HG03139 (cell line): ENCODE results near the gene CHD5.

Source experiments
- ATAC-seq: cut with Tn5 transposase; IDR thresholded peaks from one replicate; pipeline ENCODE4 v1.9.1; 2021; ENCODE audit not compliant: unreplicated experiment

Gene CHD5

DNA sequence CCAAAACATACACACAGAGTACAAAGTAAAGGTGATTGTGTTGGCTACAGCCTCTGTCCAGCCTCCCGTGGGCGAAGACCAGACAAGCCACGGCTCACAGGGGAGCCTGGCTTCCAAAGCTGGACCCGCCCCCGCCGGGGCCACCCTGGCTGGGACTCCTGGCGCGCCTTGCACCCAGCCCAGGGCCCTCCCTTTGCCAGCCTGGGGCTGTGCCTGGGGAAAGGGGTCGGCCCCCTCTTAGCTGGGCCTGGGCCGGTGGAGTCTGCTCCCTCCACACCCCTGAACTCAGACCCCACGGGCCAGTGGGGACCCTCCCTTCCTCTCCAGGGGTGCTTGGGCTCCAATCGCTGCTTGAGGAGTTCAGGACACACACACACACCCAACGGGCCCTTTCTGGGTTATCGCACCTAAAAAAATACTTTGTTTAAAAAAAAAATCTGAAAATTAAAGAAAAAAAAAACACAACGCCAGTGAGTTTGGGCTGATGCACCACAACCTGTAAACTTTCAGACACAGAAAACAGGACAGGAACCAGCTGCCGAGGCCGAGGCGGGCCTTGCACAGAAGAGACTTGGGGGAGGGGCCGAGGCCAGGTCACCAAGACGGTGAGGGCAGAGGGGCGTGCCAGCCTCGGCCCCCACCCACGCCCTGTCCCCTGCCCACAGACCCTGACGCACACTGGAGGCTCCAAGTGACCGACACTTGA is 78.1 kb downstream of the CHD5 start:
- no peak for ATAC-seq

DNA sequence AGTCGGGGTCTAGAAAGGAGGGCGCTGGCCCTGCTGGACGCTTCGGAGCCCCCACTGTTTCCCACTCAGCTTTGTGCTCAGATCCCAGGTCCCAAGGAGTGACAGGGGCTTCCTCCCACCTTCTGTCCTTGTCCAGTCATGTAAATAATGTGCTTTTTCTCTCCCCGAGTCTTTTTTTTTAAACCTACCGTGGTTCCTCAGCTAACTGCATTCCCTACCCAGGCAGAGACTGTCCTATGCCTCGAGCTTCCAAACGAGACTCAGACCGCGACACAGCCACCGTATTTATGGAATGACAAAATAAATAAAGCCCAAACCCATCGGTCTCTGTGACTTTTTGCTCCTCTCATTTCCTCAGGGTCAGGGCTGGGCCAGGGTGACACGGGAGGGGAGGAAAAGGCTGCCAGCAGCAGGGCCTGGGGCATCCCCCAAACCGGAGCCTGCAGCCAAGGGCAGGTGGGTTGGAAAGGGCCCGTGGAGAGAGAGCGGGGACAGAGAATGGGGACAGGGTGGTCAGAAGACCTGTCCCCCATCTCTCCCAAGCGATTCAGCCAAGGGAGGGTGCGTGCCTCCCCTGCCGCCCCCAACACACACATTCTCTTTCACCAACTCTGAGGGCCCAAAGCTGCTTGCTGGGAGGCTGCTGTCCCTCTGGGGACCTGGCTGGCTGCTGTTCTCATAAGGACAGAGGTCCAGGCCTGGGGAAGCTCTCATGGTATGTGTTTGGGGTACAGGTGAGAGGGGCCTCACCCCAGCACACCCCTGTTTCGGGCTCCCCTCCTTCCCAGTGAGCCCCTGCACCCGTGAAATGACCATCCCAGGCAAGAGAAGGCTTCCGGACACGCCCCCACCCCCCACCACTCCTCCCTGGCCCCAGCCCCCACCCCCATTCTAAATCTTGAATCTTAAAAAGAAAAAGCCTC is 79.0 kb downstream of the CHD5 start:
- ATAC-seq = no peak

DNA sequence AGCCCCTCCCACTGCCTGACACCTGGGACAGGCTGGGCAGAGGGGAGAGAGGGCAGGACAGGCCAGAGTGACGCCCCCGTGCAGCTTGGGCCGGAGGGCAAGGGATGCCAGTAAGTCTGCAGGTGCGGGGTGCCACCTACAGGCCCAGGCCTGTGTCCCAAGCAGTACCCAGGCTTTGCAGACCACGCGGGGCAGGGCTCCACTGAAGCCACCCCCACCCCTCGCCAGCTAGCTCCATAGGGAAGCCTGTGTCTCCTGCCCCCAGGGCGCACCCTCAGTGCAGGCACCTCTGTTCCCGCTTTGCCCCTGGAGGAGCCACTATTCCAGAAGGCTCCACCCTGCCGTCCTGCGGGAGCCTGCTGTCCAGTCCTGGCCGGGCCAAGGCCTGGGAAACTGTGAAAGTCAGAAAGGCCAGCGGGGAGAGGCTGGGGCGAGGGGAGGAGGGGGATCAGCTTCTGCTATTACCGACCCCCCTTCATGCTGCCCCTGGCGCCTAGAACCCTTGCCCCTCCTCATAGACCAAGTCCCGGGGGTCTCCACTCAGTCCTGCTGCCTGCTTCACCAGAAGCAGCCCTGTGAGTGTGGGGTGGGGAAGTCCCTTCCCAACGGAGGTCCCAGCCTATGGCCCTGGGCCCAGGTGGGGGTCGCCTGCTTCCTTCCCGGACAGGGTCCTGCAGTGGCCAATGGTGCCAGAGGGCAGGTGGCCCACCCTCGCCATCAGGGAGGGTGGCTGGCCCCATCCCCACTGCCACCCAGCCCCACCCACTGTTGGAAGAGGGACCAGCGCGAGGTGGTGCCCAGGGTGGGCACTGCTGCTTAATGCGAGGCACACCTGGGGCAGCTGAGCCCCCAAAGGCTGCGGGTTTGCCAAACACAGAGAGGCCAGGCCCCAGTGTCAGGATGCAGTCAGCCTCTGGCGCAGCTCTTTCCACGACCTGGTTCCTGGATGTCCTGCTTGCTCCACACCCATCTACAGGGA is 80.0 kb downstream of the CHD5 start:
- ATAC-seq = no peak

DNA sequence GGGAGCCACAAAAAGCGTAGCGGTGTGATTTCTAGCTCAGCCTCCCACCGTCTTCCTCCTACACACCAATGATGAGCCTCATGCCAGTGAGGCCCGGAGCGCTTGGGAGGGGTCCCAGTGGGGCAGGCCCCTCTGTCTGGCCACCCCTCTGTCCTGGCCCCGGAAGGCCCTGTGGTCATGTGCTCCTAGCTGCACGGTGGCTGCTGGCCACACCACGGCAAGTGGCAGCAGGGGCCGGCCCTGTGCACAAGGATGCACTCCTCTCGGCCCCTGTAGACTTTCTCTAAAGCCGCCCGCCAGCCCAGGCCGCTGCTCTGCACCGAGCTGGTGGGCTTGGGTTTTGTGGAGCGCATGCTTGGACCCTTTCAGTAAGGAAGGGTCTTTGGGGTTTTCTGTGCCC is 80.8 kb downstream of the CHD5 start:
- no peak for ATAC-seq

DNA sequence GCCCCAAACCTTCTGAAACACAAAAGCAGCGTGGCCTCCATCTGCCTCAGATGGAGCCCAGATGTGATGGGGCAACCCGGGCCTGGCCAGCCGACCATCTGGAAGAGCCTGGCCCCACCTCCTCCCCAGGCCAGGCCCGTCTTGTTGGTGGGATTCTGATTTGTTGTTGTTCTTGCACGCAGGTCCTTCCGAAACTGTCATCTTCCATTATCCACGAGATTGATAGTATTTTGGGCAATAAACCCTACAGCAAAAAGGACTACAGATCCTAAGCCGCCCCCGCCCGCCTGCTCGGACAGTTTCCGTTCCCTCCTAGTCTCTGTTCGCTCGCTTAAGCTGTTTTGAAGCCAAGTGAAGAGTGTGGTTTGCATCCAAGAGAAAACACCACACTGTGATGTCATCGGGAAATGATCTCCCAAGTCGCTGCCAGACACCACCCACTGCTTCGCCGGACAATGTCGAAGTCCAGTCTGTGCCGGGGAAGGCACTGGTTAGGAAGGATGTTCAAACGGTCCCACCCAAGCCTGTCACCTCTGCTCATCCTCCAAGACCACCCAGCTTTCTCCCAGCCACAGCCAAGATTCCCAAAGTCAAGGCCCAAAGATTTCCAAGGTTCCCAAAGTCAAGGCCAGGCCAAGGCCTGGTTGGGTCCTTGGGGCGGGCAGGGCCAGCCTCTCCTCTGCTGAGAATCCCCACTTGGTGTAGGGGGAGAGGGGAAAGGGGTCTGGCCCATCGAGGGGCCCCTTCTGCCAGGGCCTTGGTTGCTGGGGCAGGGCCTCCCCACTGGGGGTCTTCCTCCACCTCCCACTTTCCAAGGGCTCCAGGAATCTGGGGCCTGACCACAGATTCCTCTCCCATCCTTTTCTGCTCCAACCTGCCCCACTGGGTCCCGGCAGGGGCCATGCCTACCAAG is 81.6 kb downstream of the CHD5 start:
- no peak for ATAC-seq

DNA sequence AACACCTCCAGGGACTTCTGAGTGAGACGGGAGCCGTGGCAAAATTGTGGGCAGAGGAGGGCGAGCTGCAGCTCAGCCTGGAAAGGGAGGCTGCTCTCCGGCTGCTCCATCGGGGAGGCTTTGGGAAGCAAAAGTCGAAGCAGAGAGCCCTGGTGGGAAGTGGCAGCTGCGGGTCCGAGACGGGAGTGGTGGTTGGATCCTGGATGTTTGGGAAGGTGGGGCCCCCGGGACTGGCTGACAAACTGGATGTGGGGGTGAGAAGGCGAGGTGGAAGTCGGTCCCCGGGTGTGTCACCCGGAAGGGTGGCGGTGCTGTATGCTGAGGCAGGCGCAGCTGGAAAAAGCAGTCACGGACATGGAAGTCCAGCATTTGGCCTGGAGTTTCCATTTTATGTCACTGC is 82.3 kb downstream of the CHD5 start:
- no peak for ATAC-seq

DNA sequence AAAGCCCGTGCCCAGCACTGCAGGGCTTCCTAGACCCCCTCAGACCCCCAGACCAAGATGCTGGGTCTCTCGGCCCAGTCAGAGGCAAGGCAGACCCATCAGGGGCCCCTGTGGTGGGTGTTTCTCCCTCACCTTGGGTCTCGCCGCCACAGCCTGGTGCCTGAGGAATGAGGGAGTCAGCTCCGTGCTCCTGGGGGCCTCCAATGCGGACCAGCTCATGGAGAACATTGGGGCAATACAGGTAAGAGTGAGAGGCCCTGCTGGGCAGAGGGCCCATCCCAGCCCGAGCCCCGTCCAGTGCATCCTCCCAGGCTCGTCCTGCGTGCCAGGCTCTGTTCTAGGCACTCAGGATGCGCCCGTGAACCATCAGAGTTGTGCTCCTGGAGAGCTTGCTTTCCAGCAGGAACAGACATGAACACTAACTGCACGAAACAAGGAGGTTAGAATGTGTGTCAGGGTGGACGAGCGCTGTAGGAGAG is 83.0 kb downstream of the CHD5 start:
- no peak for ATAC-seq

DNA sequence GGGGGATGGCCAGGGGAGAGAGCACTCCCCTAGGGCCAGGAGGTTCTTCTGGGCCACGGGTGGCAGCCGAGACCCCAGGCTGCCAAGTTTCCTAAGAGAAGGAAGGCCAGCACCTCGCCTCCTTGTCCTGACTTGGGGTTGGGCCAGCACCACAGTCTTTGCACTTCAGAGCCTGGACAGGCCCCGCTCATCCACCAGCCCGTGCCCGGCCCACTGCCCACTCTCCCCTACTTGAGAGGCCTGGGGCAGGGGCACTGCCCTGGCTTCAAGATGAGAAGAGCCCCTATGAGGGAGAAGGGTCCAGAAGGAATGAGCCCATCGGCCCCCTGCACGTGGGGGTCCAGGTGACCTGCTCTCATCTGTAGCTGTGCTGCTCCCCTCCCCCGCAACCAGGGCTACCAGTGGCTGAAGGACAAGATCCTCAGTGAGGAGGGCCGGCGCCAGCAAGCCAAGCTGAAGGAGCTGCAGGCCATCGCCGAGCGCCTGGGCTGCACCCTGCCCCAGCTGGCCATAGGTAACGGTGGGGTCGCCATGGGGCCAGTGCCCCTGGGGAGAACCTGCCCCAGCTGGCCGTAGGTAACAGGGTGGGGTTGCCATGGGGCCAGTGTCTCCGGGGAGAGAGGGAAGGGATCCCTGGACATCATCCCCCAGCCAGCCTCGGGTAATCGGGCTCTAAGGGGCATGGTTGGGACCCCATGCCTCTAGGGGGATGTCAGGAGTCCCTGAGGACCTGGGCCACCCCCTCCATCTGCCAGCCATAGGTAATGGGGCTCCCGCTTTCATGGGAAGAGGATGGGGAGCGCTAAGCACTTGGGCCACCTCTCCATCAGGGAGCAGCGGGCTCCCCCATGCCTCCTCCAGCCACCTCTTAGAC is 83.6 kb downstream of the CHD5 start:
- ATAC-seq = no peak

DNA sequence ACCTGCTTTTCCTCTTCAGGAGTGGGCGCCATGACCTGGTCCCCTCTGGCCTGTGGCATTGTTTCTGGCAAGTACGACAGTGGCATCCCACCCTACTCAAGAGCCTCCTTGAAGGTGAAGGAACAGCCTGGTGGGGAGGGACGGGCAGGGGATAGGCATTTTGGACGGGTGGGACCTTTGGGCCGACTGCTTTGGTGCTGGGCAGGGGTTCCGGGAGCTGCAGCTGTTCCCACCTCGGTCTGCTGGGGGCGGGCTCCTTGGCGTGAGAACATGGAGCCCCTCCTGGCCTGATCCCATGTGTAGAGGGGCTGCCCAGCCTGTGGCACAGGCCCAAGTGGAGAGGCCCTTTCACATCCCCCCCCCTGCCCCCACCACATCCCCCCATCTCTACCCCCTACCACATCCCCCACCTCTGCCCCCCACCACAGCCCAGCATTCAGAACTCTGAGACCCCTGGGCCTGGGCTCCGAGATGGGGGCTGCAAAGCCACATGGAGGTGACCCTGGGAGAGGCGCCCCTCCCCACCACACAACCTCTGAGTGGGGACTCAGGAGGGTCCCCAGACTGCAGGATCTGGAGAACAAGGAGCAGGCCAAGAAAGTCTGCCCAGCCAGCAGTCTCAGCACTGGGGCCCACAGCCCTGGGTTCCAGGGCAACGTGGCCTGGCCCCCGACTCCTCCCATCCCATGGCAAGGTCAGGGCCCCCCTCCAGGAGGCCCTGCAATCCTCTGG is 84.4 kb downstream of the CHD5 start:
- ATAC-seq = no peak

DNA sequence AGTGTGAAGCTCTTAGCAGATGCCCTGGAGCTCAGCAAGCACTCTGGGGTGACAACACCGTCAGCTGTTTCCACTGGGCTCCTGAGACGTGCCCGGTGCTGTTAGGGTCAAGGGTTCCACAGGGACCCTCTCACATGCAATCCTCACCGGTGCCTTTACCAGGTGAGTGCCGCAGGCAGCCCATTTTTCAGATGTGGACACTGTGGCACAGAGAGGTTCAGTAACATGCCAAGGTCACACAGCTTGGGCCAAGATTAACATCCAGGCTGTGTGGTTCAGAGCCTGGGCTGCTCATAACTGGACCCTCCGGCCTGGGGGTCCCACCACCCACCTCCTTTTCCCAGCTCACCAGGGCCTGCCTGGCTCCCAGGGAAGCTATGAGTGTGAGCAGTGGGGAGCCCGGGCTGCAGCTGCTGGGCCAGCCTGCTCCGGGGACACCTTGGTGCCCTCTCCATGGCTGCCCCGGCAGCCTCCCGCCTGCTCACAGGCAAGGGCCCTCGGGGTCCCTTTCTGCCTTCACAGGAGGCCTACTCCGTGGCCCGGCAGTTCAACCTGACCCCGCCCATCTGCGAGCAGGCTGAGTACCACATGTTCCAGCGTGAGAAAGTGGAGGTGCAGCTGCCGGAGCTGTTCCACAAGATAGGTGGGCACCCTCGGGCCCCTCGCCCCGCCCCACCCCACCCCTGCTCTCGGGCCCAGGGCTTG is 85.2 kb downstream of the CHD5 start:
- ATAC-seq = no peak

DNA sequence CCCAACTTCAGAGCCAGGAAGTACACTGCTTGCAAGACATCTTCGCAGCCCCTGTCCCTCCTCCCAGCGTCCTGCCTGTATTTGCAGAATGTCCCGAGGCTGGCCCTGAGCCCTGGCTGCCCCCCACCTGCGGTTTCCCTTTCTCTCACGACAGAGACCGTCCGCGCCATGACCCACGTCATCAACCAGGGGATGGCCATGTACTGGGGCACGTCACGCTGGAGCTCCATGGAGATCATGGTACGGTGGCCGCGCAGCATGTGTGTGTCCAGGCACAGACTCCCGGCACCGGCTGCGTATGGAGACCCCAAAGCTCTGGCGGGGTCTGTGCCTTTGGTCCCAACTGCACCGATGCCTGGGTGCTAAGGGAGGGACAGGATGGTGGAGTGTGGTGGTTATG is 85.9 kb downstream of the CHD5 start:
- ATAC-seq = no peak

DNA sequence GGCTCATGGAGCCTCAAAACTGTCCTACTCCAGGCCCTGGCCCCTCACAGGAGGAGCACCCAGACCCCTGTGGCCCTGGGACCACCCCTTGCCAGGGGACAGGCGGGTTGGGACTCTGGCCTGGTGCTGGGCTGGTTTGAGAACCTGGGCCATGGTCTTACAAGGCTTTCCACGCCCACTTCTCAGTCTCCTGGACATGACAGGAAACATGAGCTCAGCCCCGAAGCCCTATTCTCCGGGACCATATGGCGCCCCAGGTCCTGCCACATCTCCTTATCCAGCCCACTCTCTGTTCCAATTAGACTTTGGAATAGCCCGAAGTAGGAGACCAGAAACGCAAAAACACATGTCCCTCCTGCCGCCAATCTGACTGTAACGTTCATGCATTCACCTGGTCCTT is 86.5 kb downstream of the CHD5 start:
- ATAC-seq = no peak

DNA sequence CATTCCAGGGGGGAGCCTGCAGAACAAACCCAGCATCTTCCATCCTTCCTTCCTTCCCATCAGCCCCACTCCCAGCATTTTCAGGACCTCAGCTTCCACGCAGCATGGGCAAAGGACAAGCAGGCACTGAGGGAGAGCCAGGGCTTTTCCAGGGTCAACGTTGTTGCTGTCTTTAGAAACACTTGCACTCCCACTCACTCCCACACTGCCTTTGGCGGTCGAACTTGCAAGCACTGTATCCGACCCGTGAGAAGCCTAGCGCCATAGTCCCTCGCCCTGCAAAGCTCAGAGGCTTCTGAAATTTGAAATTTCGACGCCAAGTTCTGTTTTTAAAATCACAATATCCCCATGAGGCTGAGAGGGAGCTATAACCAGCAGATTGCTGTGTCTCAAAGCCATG is 87.0 kb downstream of the CHD5 start:
- ATAC-seq = no peak

DNA sequence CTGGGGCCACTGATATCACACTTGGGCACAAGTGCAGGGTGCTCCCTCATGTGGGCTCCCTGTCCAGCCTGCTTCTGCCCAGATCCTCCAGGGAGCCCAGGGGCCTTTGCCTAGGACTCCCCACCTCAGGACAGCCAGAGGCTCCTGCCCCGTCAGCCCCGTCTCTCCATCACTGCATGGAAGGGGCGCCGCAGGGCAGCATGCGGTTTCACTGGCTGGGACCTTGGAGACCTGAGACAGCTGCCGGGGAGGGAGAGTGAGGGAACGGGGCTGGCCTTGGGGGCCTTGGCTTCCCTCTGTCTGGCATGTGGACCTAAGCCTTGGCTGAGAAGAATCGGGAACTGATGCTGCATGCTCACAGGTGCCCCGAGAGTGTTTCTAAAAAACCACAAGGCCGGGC is 87.9 kb downstream of the CHD5 start:
- no peak for ATAC-seq

DNA sequence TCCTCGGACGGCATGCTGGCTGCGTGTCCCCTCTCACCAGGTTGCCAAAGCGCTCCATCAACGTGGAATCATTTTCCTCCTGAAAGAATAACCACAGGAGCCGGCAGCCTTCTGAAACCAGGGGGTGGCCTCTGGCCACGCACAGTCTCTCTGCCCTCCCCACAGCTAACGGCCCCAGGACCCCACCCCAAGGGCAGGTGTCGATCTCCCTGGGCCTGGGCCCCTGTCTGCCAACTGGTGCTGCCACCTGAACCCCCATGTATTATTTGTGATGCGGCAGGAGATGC is 88.4 kb downstream of the CHD5 start:
- no peak for ATAC-seq

DNA sequence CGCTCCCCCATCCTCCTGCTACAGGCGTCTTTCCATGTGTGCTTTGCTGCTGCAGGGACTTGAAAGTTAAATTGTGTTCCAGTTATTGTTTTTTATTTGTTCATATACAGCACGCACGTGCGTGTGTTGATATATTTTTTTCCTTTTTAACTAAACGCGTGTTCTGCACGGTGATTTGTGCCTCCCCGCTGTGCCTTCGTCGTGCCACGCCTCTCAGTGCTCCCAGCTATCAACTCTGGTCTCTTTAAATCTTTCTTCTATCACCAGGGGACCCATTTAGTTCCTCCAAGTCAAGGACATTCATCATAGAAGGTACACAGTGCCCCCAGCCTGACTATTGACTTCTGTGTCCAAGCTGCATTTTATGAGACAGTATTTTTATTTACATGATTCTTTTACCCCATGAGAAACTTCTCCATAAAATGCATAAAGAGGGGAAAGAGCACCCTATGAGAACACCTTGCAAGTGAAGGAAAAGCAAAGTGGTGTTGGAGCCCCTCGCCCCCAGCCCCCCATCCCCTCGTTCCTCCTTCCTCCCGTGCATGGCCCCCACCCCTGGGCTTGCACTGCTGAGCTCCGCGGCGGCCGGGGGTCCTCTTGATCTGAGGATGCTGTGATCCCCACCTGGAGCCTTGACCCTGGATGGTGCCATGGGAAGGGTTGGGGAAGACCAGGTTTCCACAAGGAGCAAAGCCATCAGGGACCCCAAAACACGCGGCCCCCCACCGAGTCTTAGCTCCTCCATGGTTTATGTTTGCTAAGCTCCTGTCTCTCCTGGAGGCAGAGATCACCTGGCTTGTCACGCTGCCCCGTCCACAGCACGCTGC is 88.9 kb downstream of the CHD5 start:
- no peak for ATAC-seq

DNA sequence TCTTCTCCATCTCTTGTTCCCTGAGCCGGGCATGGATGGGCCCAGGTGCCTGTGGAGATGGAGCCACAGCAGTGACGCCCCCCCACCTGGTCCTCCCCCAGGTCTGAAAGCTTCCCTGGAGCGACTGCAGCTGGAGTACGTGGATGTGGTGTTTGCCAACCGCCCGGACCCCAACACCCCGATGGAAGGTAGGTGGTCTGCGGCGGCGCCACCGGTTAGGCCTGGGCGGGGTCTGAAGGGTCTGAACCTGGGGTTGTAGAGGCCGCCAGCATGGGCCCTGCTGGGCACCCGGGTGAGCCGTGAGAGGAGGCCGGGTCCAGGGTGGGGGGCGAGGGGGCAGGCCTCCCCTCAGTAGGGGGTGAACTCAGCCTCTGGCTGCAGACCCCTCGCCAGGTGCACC is 89.8 kb downstream of the CHD5 start:
- no peak for ATAC-seq
